GM19099 (cell line): ENCODE results near the gene DNASE1L3.

Experiments used
- POLR2A ChIP-seq: IDR thresholded peaks from 3 replicates; pipeline ENCODE4 v1.6.1; 2011; ENCODE audit warnings: low read depth; ENCODE audit not compliant: insufficient read length; ENCODE audit errors: extremely low read depth

Gene DNASE1L3

GRCh38 chr3:58190291-58190690 lies 20.5 kb downstream of the DNASE1L3 start:
- TF ChIP-seq POLR2A = no peak

- TF ChIP-seq POLR2A = no peak
Measured at GRCh38 chr3:58189691-58190090, 21.1 kb downstream of the DNASE1L3 start.

- TF ChIP-seq POLR2A = no peak
Measured at GRCh38 chr3:58188921-58189451, 21.8 kb downstream of the DNASE1L3 start.

GRCh38 chr3:58188173-58188564 lies 22.6 kb downstream of the DNASE1L3 start:
- TF ChIP-seq POLR2A = no peak

- no peak for TF ChIP-seq POLR2A
Measured at GRCh38 chr3:58184982-58185360, 25.8 kb downstream of the DNASE1L3 start.

- no peak for TF ChIP-seq POLR2A
Measured at GRCh38 chr3:58184309-58184981, 26.3 kb downstream of the DNASE1L3 start.

- no peak for TF ChIP-seq POLR2A
Measured at GRCh38 chr3:58183891-58184290, 26.9 kb downstream of the DNASE1L3 start.

GRCh38 chr3:58183221-58183620 lies 27.6 kb downstream of the DNASE1L3 start:
- TF ChIP-seq POLR2A = no peak

GRCh38 chr3:58180940-58181587 lies 29.7 kb downstream of the DNASE1L3 start:
- no peak for TF ChIP-seq POLR2A

GRCh38 chr3:58180099-58180880 lies 30.5 kb downstream of the DNASE1L3 start:
- TF ChIP-seq POLR2A = no peak

GRCh38 chr3:58179235-58180098 lies 31.3 kb downstream of the DNASE1L3 start:
- no peak for TF ChIP-seq POLR2A

- TF ChIP-seq POLR2A = no peak
Measured at GRCh38 chr3:58178528-58179234, 32.1 kb downstream of the DNASE1L3 start.

- TF ChIP-seq POLR2A = no peak
Measured at GRCh38 chr3:58177747-58178527, 32.8 kb downstream of the DNASE1L3 start.
